Epithelial cell of esophagus (primary cell): ENCODE data around the gene TK2.

Experiments used
- DNase-seq: peaks from one replicate; pipeline ENCODE4 v3.0.0; 2010; ENCODE audit warnings: low read depth
- H3K4me3 ChIP-seq: 2 replicates; pipeline ENCODE4 v1.5.1; 2011; ENCODE audit warnings: mild to moderate bottlenecking, low read length, control low read depth
- CTCF ChIP-seq: IDR thresholded peaks from 2 replicates; pipeline ENCODE4 v1.5.1; 2011; ENCODE audit warnings: low read depth, mild to moderate bottlenecking, low read length, control low read depth, inconsistent platforms; ENCODE audit not compliant: insufficient read depth; ENCODE audit errors: missing control alignments

Gene TK2

GRCh38 chr16:66483689-66484452 is 66.1 kb downstream of the TK2 start:
- no peak overlapping the region for H3K4me3 ChIP-seq
- DNase-seq: peak; percentile 72
- peak; percentile 98 for TF ChIP-seq CTCF

GRCh38 chr16:66481943-66482390 is 68.0 kb downstream of the TK2 start:
- TF ChIP-seq CTCF: no peak
- no peak for DNase-seq
- no peak overlapping the region for H3K4me3 ChIP-seq

- no peak for DNase-seq
- TF ChIP-seq CTCF: no peak
- no peak overlapping the region for H3K4me3 ChIP-seq
Observed at GRCh38 chr16:66481081-66481942, 68.6 kb downstream of the TK2 start.

GRCh38 chr16:66480265-66481080 is 69.4 kb downstream of the TK2 start:
- DNase-seq: peak; percentile 76
- H3K4me3 ChIP-seq: no peak overlapping the region
- no peak for TF ChIP-seq CTCF

- DNase-seq: no peak
- no peak for TF ChIP-seq CTCF
- H3K4me3 ChIP-seq: no peak overlapping the region
Observed at GRCh38 chr16:66479661-66480264, 70.2 kb downstream of the TK2 start.

- peak; percentile 80 for TF ChIP-seq CTCF
- peak; percentile 63 for DNase-seq
- H3K4me3 ChIP-seq: no peak overlapping the region
Observed at GRCh38 chr16:66478733-66479511, 71.0 kb downstream of the TK2 start.
